Fibroblast of villous mesenchyme (primary cell): ENCODE data around the gene CTSH. TPM values are rescaled to one million over a fixed set of nuclear protein-coding genes. Genes with fewer than 3 reads are reported as not detected.

Source experiments
- DNase-seq: peaks from one replicate; pipeline ENCODE4 v3.0.0-alpha.2; 2010; ENCODE audit warnings: low read depth
- H3K4me3 ChIP-seq: 2 replicates; pipeline ENCODE4 v1.5.1; 2011; ENCODE audit warnings: low read depth, mild to moderate bottlenecking, low read length
- total RNA-seq: library from RNA; depleted of rRNA; stranded (reverse); fragments of >200 nt; gene quantifications from 2 replicates; pipeline ENCODE4 v1.2.3, GENCODE V29; 2012
- TF ChIP-seq, protein P1 (sequence below): IDR thresholded peaks from 2 replicates; pipeline ENCODE4 v1.5.1; 2012; ENCODE audit warnings: low read depth, mild to moderate bottlenecking, low read length; ENCODE audit not compliant: insufficient read depth

CTSH gene, protein sequence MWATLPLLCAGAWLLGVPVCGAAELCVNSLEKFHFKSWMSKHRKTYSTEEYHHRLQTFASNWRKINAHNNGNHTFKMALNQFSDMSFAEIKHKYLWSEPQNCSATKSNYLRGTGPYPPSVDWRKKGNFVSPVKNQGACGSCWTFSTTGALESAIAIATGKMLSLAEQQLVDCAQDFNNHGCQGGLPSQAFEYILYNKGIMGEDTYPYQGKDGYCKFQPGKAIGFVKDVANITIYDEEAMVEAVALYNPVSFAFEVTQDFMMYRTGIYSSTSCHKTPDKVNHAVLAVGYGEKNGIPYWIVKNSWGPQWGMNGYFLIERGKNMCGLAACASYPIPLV
- total RNA-seq, result 15.1 and 22.9 TPM in 2 replicates

DNA sequence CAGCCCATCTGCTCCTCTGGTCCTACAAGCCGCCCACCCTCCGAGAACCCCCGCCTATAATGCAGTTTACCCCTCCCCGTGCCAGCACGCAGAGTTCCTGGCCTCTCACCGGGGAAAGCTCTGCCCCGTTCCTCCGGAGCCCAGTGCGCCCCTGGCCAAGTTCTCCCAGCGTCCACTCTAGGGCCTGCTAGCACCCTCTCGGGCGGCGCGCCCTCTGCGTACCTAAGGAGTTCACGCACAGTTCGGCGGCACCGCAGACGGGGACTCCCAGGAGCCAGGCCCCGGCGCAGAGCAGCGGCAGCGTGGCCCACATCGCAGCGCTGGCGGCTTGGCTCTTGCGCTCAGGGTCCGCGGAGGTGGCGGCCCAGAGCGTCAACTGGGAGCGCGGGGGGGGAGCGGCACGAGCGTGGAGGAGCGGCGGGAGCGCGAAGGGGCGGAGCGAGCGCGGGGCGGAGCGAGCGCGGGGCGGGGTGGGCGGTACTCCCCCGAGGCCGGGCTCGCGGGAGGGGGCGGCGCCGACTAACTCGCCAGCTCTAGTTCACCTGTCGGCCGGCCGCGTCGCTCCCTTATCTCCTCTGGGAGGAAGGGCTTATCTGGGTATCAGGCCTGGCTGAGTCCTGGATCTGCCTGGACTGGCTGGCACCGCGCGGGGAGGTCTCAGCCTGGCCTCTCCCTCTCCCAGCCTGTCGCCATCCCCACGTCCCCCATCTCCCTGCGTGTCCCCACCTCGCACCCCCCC is at the start of gene CTSH:
Gene CTSH, minus strand, starts transcription at position 378 of the 739 bp plus-strand sequence. Its CDS starts 65 bp downstream, at position 313.
- peak; percentile 40 for DNase-seq
- TF ChIP-seq, protein P1, sequence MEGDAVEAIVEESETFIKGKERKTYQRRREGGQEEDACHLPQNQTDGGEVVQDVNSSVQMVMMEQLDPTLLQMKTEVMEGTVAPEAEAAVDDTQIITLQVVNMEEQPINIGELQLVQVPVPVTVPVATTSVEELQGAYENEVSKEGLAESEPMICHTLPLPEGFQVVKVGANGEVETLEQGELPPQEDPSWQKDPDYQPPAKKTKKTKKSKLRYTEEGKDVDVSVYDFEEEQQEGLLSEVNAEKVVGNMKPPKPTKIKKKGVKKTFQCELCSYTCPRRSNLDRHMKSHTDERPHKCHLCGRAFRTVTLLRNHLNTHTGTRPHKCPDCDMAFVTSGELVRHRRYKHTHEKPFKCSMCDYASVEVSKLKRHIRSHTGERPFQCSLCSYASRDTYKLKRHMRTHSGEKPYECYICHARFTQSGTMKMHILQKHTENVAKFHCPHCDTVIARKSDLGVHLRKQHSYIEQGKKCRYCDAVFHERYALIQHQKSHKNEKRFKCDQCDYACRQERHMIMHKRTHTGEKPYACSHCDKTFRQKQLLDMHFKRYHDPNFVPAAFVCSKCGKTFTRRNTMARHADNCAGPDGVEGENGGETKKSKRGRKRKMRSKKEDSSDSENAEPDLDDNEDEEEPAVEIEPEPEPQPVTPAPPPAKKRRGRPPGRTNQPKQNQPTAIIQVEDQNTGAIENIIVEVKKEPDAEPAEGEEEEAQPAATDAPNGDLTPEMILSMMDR, result no peak
- peak within 1 kb of the TSS; percentile 52 for H3K4me3 ChIP-seq

DNA sequence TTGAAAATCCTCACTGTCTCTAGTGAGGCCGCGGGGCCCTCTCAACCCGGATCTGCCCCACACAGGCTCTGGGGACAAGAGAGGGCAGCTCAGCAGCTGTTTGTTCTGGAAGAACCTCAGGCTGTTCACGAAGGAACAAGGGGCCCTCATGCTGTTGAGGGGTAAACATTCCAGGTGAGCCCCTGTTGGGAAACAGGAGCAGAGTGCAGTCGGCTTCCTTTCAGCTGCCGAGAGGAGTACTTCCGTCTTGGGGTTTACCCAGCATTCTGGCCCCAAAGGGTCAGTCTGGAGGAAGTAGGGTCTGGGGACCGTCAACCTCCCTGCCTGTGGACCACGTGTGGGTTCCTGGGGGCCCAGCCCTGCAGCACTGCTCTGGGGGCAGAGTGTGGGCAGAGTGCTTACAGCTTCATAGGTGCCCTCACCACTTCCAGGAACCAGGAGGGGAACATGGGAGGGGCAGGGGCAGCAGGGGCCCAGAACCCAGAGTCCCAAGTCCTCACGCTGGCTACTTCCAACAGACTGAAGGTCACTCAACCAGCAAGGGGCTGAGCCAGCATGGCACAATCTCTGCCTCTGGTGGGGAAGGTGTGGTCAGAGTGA is 49.2 kb upstream of the CTSH start:
- no peak for DNase-seq
- H3K4me3 ChIP-seq, result no peak overlapping the region
- TF ChIP-seq, protein P1, result no peak

DNA sequence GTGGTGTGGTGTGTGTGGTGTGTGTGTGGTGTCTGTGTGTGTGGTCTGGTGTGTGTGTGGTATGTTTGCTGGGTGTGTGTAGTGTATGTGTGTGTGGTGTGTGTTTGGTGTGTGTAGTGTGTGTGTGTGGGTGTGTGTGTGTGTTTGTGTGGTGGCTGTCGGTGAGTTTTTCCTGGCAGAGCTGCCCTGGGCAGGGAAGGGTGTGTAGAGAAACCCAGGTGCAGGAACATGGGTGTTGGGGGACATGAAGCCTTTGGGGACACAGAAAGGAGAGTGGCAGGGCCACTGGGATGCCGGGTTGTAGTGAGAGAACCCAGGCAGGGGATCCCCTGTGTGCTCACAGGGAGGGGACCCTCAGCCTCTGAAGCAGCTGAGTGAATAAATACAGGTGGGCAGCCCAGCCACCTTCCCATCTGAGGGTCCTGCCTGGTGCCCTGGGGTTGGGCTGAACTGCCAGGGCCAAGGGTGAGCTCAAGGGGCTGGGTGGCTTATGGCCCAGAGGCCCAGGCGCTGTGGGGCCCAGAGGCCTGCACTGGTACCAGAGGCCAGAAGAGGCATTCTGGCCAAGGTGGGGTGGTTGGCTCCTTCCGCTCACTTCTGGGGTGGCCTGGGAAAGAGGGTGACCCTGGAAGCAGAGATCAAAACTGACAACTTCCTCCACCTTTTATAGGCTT is 48.5 kb upstream of the CTSH start:
- no peak overlapping the region for H3K4me3 ChIP-seq
- TF ChIP-seq, protein P1, result no peak
- DNase-seq, result no peak

DNA sequence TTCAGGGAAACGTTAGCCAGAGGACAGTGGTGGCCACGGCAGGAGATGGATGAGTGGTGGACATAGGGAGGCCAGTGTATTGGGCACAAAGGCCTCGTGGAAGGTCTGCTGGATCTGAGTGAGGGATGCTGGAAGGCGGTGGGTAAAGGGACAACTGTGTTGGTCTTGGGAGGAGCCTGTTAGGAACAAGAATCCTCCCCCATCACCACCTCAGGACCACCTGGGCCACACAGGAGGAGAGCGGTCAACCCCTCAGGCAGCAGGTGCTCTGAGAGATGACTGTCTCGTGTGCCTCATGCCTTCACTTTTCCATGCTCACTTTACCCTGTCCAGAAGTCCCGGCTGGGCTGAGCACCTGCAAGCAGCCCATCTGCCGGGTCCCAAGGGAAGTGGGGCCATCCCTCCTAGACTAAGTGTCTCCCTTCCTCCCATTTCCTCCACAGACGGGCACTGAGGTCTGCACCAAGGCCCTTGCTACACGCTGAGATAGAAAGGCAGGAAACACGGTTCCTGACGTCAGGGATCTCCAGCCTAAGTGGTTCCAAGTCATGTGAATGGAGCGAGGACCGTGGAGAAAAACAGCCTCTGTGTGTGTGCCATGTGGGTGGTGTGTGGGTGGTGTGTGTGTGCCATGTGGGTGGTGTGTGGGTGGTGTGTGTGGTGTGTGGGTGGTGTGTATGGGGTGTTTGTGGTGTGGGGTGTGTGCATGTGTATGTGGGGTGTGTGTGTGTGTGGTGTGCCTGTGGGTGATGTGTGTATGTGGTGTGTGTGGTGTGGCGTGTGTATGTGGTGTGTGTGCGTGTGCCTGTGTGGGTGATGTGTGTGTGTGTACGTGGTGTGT is 47.8 kb upstream of the CTSH start:
- DNase-seq, result no peak
- no peak overlapping the region for H3K4me3 ChIP-seq
- TF ChIP-seq, protein P1, result no peak

DNA sequence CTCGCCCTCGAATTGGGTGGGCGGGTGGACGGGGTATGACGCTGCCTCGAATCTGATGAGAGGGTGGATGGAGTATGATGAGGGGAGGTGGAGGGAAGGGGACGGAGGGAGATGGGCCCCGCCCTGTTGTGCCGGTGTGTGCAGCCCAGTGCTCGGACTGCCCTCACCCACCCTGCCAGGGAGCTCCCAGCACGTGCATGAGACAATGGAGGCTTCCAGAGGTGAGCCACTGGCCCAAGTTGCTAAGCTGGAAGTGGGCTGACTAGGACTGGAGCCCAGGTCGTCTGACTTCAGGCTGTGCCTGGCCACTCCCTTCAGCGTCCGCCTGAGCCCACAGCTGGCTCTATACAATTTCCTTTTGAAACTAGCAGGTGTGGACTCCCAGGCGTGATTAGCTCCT is 47.0 kb upstream of the CTSH start:
- no peak for DNase-seq
- H3K4me3 ChIP-seq, result no peak overlapping the region
- TF ChIP-seq, protein P1, result no peak

DNA sequence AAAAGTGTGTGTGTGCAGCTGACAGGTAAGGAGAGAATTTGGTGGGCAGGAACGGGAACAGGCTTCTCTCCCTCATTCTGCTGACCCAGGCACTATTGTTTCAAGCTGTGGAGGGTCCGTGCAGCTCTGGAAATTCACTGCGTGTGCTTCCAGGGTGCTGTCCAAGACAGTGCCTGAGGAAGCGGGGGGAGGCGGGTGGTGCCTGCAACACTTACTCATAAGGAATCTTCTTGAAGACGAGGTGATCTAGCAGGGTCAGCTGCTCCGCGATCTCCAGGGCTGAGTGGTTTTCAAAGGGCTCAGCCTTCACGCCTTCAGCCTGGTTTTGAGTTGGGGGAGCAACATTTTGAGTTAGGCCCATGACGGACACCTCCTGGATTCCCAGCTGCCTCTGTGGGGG is 46.6 kb upstream of the CTSH start:
- TF ChIP-seq, protein P1, result no peak
- peak; percentile 71 for DNase-seq
- H3K4me3 ChIP-seq, result no peak overlapping the region
